ENCODE measurements around the gene WNK3. TPM values are rescaled to one million over a fixed set of nuclear protein-coding genes. Genes with fewer than 3 reads are reported as not detected.

Gene WNK3
- total RNA-seq, 1 donor from 2014 or later, result 0.59 TPM

DNA sequence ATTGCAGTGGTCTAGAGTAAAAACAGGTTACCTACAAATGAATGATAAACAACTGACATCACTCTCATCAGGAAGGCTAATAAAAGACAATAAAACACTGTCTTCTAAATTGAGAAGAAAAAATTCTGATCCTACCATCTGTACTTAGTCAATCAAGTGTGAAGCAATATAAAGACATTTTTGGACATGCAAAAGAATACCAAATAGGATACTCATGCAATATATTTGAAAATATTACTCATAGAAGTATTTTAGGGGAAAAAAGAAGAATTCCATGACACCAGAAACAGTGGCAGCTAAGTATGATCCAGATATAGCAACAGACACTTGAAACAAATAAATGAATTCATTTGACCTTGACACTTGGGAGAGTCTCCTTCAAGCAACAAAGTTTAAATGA, 111.0 kb downstream of the WNK3 start:
- no peak for DNase-seq (ENCODE audit: low read depth, low spot score)

DNA sequence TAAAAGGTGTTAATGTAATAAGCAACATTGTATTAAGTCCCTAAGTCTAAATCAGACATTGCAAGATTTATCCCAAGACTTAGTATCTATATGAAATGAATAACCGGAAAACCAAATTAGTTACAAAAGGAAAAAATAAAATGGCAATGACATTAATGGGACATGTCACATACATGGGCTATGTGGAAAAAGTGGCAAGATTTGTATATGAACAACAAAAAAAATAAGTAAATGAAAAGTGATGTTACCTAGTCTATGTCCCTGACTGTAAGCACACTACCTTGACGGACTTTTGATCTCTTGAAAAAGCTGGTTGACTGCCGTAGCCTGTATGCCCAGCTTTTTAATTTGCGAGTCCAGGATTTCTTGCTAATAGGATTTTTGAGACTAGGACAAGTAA, 119.3 kb downstream of the WNK3 start:
- no peak for DNase-seq (ENCODE audit: low read depth, low spot score)

- no peak for DNase-seq (ENCODE audit: low read depth, low spot score)
Observed at GRCh38 chrX:54237014-54237413, 120.8 kb downstream of the WNK3 start.

DNA sequence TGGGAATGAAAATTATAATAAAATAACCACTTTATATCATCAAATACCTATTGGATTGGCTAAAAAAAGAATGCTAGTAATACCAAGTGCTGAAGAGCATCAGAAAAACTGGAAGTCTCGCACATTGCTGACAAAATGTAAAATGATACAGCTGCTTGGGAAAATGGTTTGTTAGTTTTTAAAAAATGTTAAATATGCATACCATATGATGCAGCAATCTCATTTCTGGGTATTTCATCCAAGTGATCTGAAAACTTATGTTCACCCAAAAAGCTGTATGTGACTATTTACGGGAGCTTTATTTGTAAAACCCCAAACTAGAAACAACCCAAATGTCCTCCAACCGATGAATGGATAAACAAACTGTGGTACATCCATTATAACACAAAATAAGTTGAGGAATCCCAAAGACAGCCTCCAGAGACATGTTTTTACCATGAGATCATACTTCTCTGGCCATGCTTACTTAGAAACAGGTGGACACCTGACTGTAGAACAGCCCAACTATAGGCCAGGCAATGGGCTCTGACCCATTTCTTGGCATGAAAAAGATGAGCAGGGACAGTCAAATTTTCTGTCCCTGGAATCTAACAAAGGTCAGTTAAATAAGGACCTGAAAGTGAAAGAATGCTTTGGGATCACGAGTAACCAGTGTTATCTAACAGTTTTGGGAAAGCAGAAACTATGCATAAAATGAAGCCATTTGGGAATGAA, 127.3 kb downstream of the WNK3 start:
- DNase-seq (ENCODE audit: low read depth, low spot score), result no peak

DNA sequence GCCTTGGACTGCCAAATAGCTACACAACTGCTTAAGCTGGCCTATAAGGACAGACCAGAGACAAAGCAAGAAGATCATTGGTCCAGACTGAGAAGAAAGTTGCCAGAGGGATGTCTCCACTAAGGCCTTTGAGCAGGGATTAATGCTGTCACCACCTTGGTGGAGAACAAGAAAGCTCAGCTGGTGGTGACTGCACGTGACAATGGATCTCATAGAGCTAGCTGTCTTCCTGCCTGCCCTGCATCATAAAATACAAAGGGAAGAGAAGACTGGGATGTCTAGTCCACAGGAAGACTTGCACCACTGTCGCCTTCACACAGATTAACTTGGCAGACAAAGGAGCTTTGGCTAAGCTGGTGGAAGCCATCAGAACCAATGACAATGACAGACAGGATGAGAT, 134.3 kb downstream of the WNK3 start:
- DNase-seq (ENCODE audit: low read depth, low spot score), result no peak

DNA sequence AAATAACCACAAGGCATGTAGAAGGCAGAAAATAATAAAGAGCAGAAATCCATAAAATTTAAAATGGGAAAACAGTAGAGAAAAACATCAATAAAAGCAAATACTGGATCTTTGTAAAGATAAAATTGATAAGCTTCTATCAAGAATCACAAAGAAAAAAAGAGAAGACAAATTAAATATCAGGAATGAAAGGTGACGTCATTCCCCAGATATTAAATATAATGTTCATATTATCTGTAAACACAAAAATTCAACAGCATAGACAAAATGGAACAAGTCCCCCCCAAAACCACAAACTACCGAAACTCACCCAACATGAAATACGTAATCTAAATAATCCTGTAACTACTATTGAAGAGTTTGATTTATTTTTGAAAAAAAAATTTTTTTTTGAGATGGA, 144.2 kb downstream of the WNK3 start:
- no peak for DNase-seq (ENCODE audit: low read depth, low spot score)

- no peak for DNase-seq (ENCODE audit: low read depth, low spot score)
Observed at GRCh38 chrX:54208531-54208930, 149.3 kb downstream of the WNK3 start.

DNA sequence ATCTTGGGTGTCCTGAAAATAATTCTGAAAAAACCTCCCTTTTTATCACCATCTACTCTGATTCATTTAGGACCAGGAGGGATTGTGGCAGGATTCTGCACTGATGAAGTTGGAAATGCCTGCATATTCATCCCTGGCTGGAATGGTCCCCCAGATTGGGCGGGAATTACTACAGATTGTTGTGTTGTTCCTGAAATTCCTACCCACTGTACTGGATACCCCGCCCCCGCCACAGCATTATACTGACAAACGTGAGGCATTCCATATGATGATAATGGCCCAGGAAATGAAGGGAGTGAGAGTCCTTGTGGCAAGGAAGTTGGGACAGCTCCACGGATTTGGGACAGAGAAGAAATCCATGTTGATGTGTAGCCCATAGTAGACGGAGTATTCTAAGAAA, 159.6 kb downstream of the WNK3 start:
- no peak for DNase-seq (ENCODE audit: low read depth, low spot score)

DNA sequence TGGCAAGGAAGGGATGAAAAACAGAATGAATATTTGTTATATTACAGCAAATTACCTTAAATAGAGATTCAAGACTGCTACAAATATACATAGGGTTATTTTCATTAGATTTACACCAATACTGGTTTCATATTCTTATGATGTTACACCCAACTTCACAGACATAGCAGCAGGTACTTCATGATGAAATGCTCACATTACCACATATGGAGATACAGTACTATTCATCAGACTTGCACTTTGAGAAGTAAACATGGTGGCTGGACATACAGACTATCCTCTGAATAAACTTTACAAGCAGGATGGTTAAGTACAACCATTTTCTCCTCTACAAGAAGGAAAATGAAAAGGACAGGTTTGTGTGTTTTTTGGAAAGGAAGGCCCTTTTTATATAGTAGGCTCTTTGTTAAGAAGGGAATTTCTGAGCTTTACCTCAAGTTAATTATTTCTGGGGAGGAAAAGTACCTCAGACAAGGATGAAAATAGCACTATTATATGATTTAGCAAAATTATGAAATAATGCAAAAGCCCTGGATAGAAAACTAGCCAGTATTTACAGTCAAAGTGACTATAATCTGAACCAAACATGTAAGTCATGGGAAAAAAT, 162.8 kb downstream of the WNK3 start:
- no peak for DNase-seq (ENCODE audit: low read depth, low spot score)

- DNase-seq (ENCODE audit: low read depth, low spot score), result no peak
Observed at GRCh38 chrX:54193085-54193821, 164.6 kb downstream of the WNK3 start.

DNA sequence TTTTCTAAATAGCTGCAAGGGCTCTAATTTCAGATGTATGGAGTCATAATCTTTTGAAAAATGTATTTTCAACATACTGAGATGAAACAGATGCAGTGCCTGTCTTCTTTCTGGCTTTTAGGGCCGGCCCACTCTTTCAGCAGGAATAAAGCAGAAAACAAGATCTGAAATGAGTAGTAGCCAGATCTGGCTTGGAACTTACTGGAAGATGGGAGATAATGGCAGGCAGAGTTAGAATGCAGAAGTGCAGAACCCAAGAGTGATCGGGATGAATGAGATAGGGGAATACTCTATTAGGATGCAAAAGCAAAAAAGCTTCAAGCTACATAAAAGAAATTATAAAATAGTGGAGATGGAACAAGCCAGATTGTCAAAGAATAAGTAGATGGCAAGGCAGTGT, 173.4 kb downstream of the WNK3 start:
- no peak for DNase-seq (ENCODE audit: low read depth, low spot score)

GRCh38 chrX:54182864-54183613, 174.8 kb downstream of the WNK3 start, which contains the start of gene FAM120C:
Gene FAM120C, minus strand, starts transcription at chrX:54183254. Its CDS starts 56 bp downstream, at chrX:54183198.
- no peak for DNase-seq (ENCODE audit: low read depth, low spot score)

DNA sequence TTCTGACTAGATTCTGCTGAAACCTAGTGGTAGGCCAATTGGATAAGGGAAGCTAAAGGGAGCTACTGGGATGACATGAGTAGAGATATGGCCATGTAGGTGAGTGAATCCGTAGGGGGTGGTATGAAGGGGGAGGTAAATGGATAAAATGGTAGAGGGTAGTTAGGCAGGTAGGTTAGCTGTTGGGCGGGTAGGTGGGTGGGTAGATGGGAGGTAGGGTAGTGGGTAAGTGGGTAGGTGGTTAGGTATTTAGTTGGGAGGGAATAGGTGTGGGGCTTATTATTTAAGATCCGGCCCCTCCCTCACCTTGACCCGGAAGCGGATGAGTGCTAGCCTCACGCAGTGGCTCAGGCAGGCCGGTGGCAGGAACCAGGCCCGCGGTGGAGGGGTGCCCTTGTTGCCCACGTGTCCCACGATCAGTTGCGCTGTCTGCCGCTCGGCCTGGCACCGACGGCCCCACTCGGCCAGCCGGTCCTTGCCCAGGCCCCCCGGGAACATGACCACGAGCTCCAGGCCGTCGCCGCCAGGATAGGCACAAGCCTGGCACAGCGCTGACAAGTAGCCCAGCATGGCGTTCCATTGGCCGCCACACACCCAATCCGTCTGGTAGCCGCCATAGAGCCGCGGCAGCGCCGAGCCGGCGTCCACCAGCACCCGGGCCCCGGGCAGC, 175.5 kb downstream of the WNK3 start:
- DNase-seq (ENCODE audit: low read depth, low spot score), result no peak

GRCh38 chrX:54181202-54181953, 176.5 kb downstream of the WNK3 start:
- no peak for DNase-seq (ENCODE audit: low read depth, low spot score)

- DNase-seq (ENCODE audit: low read depth, low spot score), result no peak
Observed at GRCh38 chrX:54180403-54180802, 177.4 kb downstream of the WNK3 start.

- DNase-seq (ENCODE audit: low read depth, low spot score), result peak; percentile 39
Observed at GRCh38 chrX:54178100-54178940, 179.5 kb downstream of the WNK3 start.

DNA sequence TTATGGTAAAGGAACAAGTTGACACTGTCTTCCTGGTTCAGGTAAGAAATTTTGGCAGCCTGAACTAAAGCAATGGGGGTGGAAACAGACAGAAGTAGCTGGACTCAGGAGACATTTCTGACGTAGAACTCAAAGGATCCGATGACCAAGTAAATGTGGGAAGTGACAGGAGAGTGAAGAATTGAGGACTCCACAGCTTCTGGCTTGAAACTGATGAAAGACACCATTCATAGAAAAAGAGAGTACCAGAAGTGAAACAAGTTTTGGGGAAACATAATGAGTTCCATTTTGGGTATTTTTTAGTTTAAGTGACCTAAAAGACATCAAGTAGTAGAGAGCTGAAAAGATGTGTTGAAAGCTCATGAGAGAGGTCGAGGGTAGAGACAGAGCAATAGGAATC, 180.5 kb downstream of the WNK3 start:
- DNase-seq (ENCODE audit: low read depth, low spot score), result no peak

- no peak for DNase-seq (ENCODE audit: low read depth, low spot score)
Observed at GRCh38 chrX:54173791-54174190, 184.1 kb downstream of the WNK3 start.

DNA sequence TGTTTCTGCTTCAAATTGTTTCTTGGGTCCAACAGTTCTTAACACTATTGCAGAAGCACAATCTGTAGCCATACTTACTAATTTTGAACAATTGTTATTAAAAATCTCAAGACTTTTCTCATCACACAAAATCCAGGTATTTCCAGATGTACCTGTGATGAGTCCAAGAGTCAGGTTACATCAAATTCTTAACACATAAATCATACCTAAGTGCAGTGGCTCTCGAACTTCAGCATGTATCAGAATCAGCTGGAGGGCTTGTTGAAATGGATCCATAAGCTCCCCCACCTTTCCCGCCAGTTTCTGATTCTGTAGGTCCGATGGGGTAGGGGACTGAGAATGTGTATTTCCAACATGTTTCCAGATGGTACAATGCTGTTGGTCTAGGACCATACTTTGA, 185.4 kb downstream of the WNK3 start:
- DNase-seq (ENCODE audit: low read depth, low spot score), result no peak

Measured in pulmonary artery endothelial cell (primary cell).